ENCODE results near the gene TEX29.

DNA sequence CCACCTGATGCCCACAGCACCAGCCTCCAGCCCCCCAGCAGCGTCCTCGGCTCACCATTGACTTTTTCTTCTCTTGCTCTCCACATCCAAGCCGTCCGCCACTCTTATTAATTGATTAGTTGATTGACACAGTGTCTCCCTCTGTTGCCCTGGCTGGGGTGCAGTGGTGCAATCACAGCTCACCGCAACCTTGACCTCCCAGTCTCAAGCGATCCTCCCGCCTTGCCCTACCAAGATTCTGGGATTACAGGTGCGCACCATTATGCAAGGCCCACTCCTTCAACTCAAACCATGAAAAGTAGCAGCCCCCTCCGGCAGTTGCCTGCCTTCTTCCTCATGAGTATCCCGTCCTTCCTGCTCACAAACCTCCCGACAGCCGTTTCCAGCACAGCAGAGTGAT lies 921 bp upstream of the TEX29 start:
- TF ChIP-seq, protein P1, sequence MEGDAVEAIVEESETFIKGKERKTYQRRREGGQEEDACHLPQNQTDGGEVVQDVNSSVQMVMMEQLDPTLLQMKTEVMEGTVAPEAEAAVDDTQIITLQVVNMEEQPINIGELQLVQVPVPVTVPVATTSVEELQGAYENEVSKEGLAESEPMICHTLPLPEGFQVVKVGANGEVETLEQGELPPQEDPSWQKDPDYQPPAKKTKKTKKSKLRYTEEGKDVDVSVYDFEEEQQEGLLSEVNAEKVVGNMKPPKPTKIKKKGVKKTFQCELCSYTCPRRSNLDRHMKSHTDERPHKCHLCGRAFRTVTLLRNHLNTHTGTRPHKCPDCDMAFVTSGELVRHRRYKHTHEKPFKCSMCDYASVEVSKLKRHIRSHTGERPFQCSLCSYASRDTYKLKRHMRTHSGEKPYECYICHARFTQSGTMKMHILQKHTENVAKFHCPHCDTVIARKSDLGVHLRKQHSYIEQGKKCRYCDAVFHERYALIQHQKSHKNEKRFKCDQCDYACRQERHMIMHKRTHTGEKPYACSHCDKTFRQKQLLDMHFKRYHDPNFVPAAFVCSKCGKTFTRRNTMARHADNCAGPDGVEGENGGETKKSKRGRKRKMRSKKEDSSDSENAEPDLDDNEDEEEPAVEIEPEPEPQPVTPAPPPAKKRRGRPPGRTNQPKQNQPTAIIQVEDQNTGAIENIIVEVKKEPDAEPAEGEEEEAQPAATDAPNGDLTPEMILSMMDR (IDR thresholded peaks at IDR 0.05) = no peak
- no peak for TF ChIP-seq POLR2AphosphoS5 (IDR thresholded peaks at IDR 0.05; ENCODE audit: low read depth, low read length)
- TF ChIP-seq SIN3A (IDR thresholded peaks at IDR 0.05; ENCODE audit: borderline replicate concordance, insufficient read depth, low read depth, low read length) = no peak
- TF ChIP-seq, protein P2, sequence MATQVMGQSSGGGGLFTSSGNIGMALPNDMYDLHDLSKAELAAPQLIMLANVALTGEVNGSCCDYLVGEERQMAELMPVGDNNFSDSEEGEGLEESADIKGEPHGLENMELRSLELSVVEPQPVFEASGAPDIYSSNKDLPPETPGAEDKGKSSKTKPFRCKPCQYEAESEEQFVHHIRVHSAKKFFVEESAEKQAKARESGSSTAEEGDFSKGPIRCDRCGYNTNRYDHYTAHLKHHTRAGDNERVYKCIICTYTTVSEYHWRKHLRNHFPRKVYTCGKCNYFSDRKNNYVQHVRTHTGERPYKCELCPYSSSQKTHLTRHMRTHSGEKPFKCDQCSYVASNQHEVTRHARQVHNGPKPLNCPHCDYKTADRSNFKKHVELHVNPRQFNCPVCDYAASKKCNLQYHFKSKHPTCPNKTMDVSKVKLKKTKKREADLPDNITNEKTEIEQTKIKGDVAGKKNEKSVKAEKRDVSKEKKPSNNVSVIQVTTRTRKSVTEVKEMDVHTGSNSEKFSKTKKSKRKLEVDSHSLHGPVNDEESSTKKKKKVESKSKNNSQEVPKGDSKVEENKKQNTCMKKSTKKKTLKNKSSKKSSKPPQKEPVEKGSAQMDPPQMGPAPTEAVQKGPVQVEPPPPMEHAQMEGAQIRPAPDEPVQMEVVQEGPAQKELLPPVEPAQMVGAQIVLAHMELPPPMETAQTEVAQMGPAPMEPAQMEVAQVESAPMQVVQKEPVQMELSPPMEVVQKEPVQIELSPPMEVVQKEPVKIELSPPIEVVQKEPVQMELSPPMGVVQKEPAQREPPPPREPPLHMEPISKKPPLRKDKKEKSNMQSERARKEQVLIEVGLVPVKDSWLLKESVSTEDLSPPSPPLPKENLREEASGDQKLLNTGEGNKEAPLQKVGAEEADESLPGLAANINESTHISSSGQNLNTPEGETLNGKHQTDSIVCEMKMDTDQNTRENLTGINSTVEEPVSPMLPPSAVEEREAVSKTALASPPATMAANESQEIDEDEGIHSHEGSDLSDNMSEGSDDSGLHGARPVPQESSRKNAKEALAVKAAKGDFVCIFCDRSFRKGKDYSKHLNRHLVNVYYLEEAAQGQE (IDR thresholded peaks at IDR 0.05; ENCODE audit: insufficient read depth in 1 of 2, low read depth in 2 of 2, low read length in 1 of 2) = no peak
